Keratinocyte (primary cell): ENCODE measurements around the gene SULT1A1. TPM values are rescaled to one million over a fixed set of nuclear protein-coding genes. Genes with fewer than 3 reads are reported as not detected.
"Not testable (repeated sequence)": the region's sequence is repeated elsewhere in the genome, so short reads cannot be mapped to it uniquely, and the experiment has no call there.

Experiments used
- DNase-seq: peaks from one replicate; pipeline ENCODE4 v3.0.0-alpha.2; 2011; ENCODE audit warnings: low read depth, missing footprints, low spot score
- FAIRE-seq: peaks from 2 replicates; lab custom pipeline; 2011; peaks lifted over from hg19 to GRCh38; lab: Jason Lieb, UNC
- H2AFZ ChIP-seq: 2 replicates; pipeline ENCODE4 v1.6.0; 2012; ENCODE audit warnings: low read length, control low read depth, inconsistent platforms; ENCODE audit not compliant: control insufficient read depth
- H3K27ac ChIP-seq: 2 replicates; pipeline ENCODE4 v1.5.1; 2011; ENCODE audit warnings: low read length; ENCODE audit not compliant: control insufficient read depth, insufficient read depth
- H3K27me3 ChIP-seq: 3 replicates; pipeline ENCODE4 v1.6.0; 2011; ENCODE audit warnings: low read length; ENCODE audit not compliant: control insufficient read depth, insufficient read depth; ENCODE audit errors: extremely low read depth
- H3K36me3 ChIP-seq, 2 experiments: 2 replicates in 1 of 2; 3 replicates in 1 of 2; pipeline ENCODE4 v1.5.1; 2011; ENCODE audit warnings: low read length in 2 of 2, mild to moderate bottlenecking in 1 of 2; ENCODE audit not compliant: control insufficient read depth in 2 of 2, insufficient read depth in 2 of 2; ENCODE audit errors: extremely low read depth in 1 of 2
- H3K4me1 ChIP-seq: 3 replicates; pipeline ENCODE4 v1.5.1; 2011; ENCODE audit warnings: low read length; ENCODE audit not compliant: control insufficient read depth, insufficient read depth; ENCODE audit errors: extremely low read depth
- H3K4me2 ChIP-seq: 3 replicates; pipeline ENCODE4 v1.6.0; 2011; ENCODE audit warnings: low read depth, low read length; ENCODE audit not compliant: control insufficient read depth, insufficient read depth; ENCODE audit errors: extremely low read depth
- H3K4me3 ChIP-seq, 3 experiments: fragments of 200-600 bp in 1 of 3; sonication (generic) in 1 of 3; 2 replicates in 2 of 3; 3 replicates in 1 of 3; pipeline ENCODE4 v1.5.1; 2011 to 2016; ENCODE audit warnings: low read length in 3 of 3, mild to moderate bottlenecking in 3 of 3, control low read depth in 2 of 3, inconsistent platforms in 1 of 3, low read depth in 1 of 3, mixed read lengths in 1 of 3, mixed run types in 1 of 3, moderate library complexity in 1 of 3; ENCODE audit not compliant: control insufficient read depth in 2 of 3, insufficient read depth in 2 of 3; ENCODE audit errors: extremely low read depth in 1 of 3
- H3K79me2 ChIP-seq: 2 replicates; pipeline ENCODE4 v1.6.0; 2012; ENCODE audit warnings: low read length; ENCODE audit not compliant: control insufficient read depth, insufficient read depth
- H3K9ac ChIP-seq: 3 replicates; pipeline ENCODE4 v1.6.0; 2011; ENCODE audit warnings: low read length; ENCODE audit not compliant: control insufficient read depth, insufficient read depth; ENCODE audit errors: extremely low read depth
- H3K9me1 ChIP-seq: 3 replicates; pipeline ENCODE4 v1.6.0; 2011; ENCODE audit warnings: low read length; ENCODE audit not compliant: control insufficient read depth, insufficient read depth; ENCODE audit errors: extremely low read depth
- H3K9me3 ChIP-seq: 2 replicates; pipeline ENCODE4 v1.5.1; 2012; ENCODE audit warnings: low read depth, low read length; ENCODE audit not compliant: control insufficient read depth
- H4K20me1 ChIP-seq: 3 replicates; pipeline ENCODE4 v1.6.0; 2011; ENCODE audit warnings: low read length; ENCODE audit not compliant: control insufficient read depth, insufficient read depth; ENCODE audit errors: extremely low read depth
- EZH2 ChIP-seq: IDR thresholded peaks from one replicate; pipeline ENCODE4 v1.6.1; 2012; ENCODE audit warnings: inconsistent platforms, mild to moderate bottlenecking, low read length, moderate library complexity
- dilution Hi-C: fragments of 300-500 bp; cut with MboI; formaldehyde crosslinking; loops from one replicate; pipeline ENCODE4 v1.7.0; 2020; ENCODE audit warnings: low sequenced_read_pairs; ENCODE audit not compliant: extremely low pct_ligation_motif_present
- polyA minus RNA-seq, 3 experiments: library from RNA; depleted of rRNA, polyadenylated mRNA; stranded (reverse); fragments of >200 nt; gene quantifications; 1 replicate in 1 of 3; 2 replicates in 1 of 3; 3 replicates in 1 of 3; pipeline ENCODE4 v1.2.3, GENCODE V29; 2011
- polyA plus RNA-seq, 5 experiments: library from polyadenylated mRNA; depleted of rRNA in 3 of 5; stranded (reverse) in 3 of 5; stranded (forward) in 1 of 5; unstranded in 1 of 5; fragments of >200 nt; gene quantifications; 1 replicate in 1 of 5; 2 replicates in 3 of 5; 3 replicates in 1 of 5; pipeline versions ENCODE4 v1.2.1 to v1.2.3, GENCODE V29; 2011 to 2012; ENCODE audit warnings: missing spikeins in 2 of 5, low read depth in 1 of 5, low replicate concordance in 1 of 5
- TF ChIP-seq, protein P1 (sequence below), 3 experiments: IDR thresholded peaks in 1 of 3; conservative IDR thresholded peaks in 1 of 3; optimal IDR thresholded peaks in 1 of 3; 2 replicates in 2 of 3; 3 replicates in 1 of 3; pipeline versions ENCODE3 to v1.5.1; 2011; ENCODE audit warnings: low read length in 3 of 3, mild to moderate bottlenecking in 3 of 3, moderate library complexity in 2 of 3, control low read depth in 1 of 3, inconsistent platforms in 1 of 3; ENCODE audit not compliant: insufficient read depth in 2 of 3; ENCODE audit errors: extremely low read depth in 1 of 3

The SULT1A1 gene
- polyA plus RNA-seq (0.96 to 1.6 TPM (median 1.2 TPM) in 3 replicates), polyA minus RNA-seq (0.13 to 0.86 TPM (median 0.32 TPM) in 3 replicates)
- 0.47 TPM for polyA plus RNA-seq (2011; ENCODE audit: low read depth)
- polyA plus RNA-seq (2011; cell fraction: cytosol; rRNA removed) = 0.64 and 1.6 TPM in 2 replicates
- polyA plus RNA-seq (2011; cell fraction: nucleus; rRNA removed) = 1.6 and 1.9 TPM in 2 replicates
- polyA plus RNA-seq (2012; ENCODE audit: low replicate concordance) = 0.80 and 1.1 TPM in 2 replicates
- polyA minus RNA-seq (2011; cell fraction: cytosol; rRNA and poly(A)+ RNA removed) = 1.5 TPM
- polyA minus RNA-seq (2011; cell fraction: nucleus; rRNA and poly(A)+ RNA removed) = 0.63 and 1.3 TPM in 2 replicates

DNA sequence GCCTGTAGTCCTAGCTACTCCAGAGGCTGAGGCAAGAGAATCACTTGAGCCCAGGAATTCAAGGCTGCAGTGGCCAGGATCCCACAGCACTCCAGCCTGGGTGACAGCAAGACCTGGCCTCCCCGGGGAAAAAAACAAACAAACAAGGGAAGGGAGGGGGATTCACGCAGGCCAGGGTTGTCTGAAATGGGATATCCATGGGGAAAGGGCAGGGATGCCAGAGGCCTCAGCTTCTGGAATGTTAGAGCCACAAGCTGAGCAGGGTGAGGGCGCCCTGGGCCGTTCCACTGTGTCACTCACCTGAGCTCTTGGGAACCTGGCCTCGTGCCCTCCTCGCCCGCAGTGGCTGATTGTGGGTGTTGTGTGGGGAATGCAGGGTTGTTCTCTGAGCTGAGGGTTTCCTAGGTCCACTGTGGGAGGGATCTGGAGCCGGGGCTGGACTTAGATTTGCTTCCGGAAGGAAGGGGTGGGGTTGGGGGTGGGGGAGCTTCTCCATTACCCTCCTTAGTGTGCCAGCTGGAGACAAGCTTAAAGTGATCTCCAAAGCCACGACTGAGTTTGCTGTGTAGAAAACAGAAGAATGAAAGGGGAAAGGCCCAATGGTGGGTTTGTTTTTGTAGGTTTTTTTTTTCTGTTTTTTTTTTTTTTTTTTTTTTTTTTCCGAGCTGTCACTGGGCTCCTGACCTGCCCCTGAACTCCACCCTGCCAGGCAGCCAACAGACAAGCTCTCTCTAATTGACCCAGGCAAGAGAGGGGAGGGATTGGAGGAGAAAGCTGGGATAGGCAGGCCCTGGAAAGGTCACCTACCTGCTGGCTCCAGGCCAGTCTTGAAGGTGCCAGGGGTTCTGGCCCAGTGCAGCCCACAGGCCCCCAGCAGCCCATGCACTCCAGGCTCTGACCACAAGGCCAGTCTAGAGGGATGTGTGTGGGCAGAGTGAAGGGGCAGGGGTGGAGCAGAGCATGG lies at the start of gene SULT1A1:
TSS of gene SULT1A1 (minus strand) at position 414 of the 964 bp plus-strand sequence. CDS start 1,189 bp downstream, outside the sequence.
- dilution Hi-C loops = no loop called here
- FAIRE-seq = no peak
- DNase-seq = no peak
- Histone ChIP-seq H3K9me1 (no peaks in the 10 kb centered on the region), H3K27me3 (no peaks in the 10 kb centered on the region), H3K4me3 (no peak within 1 kb of the TSS), H3K9ac (no peak within 1 kb of the TSS), H4K20me1 (no peaks in the 10 kb centered on the region), H2AFZ (no peak within 1 kb of the TSS), H3K79me2 (no peaks in the 10 kb centered on the region), H3K4me2 (no peak within 1 kb of the TSS), H3K27ac (no peak within 1 kb of the TSS), H3K36me3 (no peaks in the 10 kb centered on the region), H3K4me1 (no peaks in the 10 kb centered on the region), H3K9me3 (no peaks in the 10 kb centered on the region)
- no peak for TF ChIP-seq EZH2
- TF ChIP-seq, protein P1, sequence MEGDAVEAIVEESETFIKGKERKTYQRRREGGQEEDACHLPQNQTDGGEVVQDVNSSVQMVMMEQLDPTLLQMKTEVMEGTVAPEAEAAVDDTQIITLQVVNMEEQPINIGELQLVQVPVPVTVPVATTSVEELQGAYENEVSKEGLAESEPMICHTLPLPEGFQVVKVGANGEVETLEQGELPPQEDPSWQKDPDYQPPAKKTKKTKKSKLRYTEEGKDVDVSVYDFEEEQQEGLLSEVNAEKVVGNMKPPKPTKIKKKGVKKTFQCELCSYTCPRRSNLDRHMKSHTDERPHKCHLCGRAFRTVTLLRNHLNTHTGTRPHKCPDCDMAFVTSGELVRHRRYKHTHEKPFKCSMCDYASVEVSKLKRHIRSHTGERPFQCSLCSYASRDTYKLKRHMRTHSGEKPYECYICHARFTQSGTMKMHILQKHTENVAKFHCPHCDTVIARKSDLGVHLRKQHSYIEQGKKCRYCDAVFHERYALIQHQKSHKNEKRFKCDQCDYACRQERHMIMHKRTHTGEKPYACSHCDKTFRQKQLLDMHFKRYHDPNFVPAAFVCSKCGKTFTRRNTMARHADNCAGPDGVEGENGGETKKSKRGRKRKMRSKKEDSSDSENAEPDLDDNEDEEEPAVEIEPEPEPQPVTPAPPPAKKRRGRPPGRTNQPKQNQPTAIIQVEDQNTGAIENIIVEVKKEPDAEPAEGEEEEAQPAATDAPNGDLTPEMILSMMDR (optimal IDR thresholded peaks at IDR 0.05 in 1 of 3, IDR thresholded peaks at IDR 0.05 in 1 of 3, conservative IDR thresholded peaks at IDR 0.05 in 1 of 3; ENCODE audit: extremely low read depth in 1 of 3, insufficient read depth in 2 of 3, low read length in 3 of 3) = no peak

DNA sequence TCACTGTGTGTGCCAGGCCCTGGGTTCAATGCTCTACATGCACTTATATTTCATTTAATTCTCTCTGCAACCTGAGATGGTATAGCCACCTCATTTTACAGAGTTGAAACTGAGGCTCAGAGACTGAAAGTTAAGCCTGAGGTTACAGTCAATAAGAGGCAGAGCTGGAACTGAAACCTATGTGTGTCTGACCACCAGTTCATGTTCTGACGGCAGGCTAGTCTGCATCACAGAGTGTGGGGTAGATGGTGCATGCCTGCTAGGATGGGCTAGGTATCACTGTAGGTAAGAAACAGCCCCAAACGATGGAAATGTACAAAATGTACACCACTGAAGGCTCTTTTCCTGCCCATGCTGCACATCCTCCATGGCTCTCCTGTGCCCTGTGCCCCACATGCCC lies 30.1 kb upstream of the SULT1A1 start:
- H4K20me1 ChIP-seq, FAIRE-seq, H3K9me3 ChIP-seq, H3K36me3 ChIP-seq, H3K4me3 ChIP-seq, H3K9me1 ChIP-seq, H3K27me3 ChIP-seq, dilution Hi-C loops, H3K27ac ChIP-seq, H2AFZ ChIP-seq, H3K9ac ChIP-seq, H3K4me2 ChIP-seq, H3K79me2 ChIP-seq, DNase-seq: not testable (repeated sequence)
- peaks cover 11% of the 10 kb centered on the region for H3K4me1 ChIP-seq

DNA sequence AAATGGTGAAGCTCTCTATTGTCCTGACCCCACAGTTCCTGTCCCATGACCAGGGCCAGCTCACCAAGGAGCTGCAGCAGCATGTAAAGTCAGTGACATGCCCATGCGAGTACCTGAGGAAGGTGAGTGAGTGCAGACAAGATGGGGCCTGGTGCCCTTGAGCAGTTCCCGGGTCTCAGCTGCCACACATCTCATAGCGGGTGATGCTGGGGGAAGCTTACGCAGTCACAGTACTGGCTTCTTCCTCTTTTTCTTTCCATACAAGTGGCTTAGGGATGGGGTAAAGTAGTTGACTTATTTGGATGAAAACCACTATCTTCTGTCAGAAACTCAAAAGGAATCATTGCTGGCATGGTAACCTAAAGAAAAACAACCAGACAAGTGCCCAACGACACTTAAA lies 28.5 kb upstream of the SULT1A1 start:
- H3K4me3 ChIP-seq, H3K79me2 ChIP-seq, DNase-seq, H3K9me3 ChIP-seq, FAIRE-seq, H4K20me1 ChIP-seq, H3K9ac ChIP-seq, dilution Hi-C loops, H3K9me1 ChIP-seq, H3K27me3 ChIP-seq, H2AFZ ChIP-seq, H3K36me3 ChIP-seq: not testable (repeated sequence)
- Histone ChIP-seq H3K27ac (peak overlapping the region; percentile 78), H3K4me1 (peaks cover 11% of the 10 kb centered on the region), H3K4me2 (peak overlapping the region; percentile 16)

DNA sequence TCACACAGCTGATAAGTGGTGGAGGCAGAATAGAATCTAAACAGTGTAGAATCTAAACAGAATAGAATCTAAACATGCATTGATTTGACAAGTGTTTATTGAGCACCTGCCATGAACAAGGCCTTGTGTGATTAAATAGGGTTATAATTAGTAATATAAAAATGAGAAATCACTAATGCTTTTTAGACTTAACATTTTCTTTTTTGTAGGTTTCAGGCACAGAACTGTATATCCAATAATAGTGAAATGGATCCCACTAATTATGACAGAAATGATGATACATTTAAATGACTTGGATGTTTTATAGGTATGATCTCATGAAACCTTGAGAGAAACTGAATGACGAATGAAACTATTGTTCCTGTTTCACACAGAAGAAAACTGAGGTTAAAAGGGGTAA lies 27.9 kb upstream of the SULT1A1 start, which contains the start of gene NPIPB8:
TSS of gene NPIPB8 (plus strand) at position 301 of the 400 bp plus-strand sequence. CDS start 296 bp downstream, outside the sequence.
- dilution Hi-C loops = not testable (repeated sequence)

More for the DNA sequence above, 27.9 kb upstream of the SULT1A1 start, which contains the start of gene NPIPB8:
- H3K9ac ChIP-seq, H2AFZ ChIP-seq, H3K9me3 ChIP-seq, H3K9me1 ChIP-seq, H3K27me3 ChIP-seq, H3K36me3 ChIP-seq, FAIRE-seq, H4K20me1 ChIP-seq, H3K4me3 ChIP-seq, DNase-seq, H3K79me2 ChIP-seq: not testable (repeated sequence)
- H3K4me1 ChIP-seq = peaks cover 11% of the 10 kb centered on the region
- peak within 1 kb of the TSS; percentile 16 for H3K4me2 ChIP-seq
- H3K27ac ChIP-seq = peak within 1 kb of the TSS; percentile 78
